Smooth muscle cell (in vitro differentiated cells): Measurements from ENCODE around the gene IMP4. TPM values are rescaled to one million over a fixed set of nuclear protein-coding genes. Genes with fewer than 3 reads are reported as not detected.
A peak's percentile ranks its signal among the peaks of the same experiment; 100 is the strongest.

Experiments used
- DNase-seq: peaks from one replicate; lab custom pipeline; 2025; ENCODE audit not compliant: unreplicated experiment; lab: John Stamatoyannopoulos, UW
- H2AFZ ChIP-seq: fragments of 200-600 bp; sonication (generic); 2 replicates; pipeline ENCODE4 v1.6.0; 2016; ENCODE audit warnings: antibody characterized with exemption, low read depth, mild to moderate bottlenecking
- H3F3A ChIP-seq: fragments of 200-600 bp; sonication (generic); 2 replicates; pipeline ENCODE4 v1.6.0; 2017; ENCODE audit warnings: antibody characterized with exemption, low read depth
- H3K27ac ChIP-seq: fragments of 200-600 bp; sonication (generic); 2 replicates; pipeline ENCODE4 v1.5.1; 2016; ENCODE audit warnings: low read depth, mild to moderate bottlenecking
- H3K27me3 ChIP-seq: fragments of 200-600 bp; sonication (generic); 2 replicates; pipeline ENCODE4 v1.6.1; 2016; ENCODE audit warnings: low read depth, mild to moderate bottlenecking
- H3K36me3 ChIP-seq: fragments of 200-600 bp; sonication (generic); 2 replicates; pipeline ENCODE4 v1.5.1; 2016; ENCODE audit warnings: low read depth
- H3K4me1 ChIP-seq: fragments of 200-600 bp; sonication (generic); 2 replicates; pipeline ENCODE4 v1.5.1; 2016; ENCODE audit warnings: low read depth
- H3K4me2 ChIP-seq: fragments of 200-600 bp; sonication (generic); 2 replicates; pipeline ENCODE4 v1.6.0; 2016; ENCODE audit warnings: mild to moderate bottlenecking
- H3K4me3 ChIP-seq: fragments of 200-600 bp; sonication (generic); 2 replicates; pipeline ENCODE4 v1.5.1; 2016; ENCODE audit warnings: mild to moderate bottlenecking
- H3K79me2 ChIP-seq: fragments of 200-600 bp; sonication (generic); 2 replicates; pipeline ENCODE4 v1.6.0; 2016; ENCODE audit warnings: low read depth, mild to moderate bottlenecking
- H3K9ac ChIP-seq: fragments of 200-600 bp; sonication (generic); 2 replicates; pipeline ENCODE4 v1.6.0; 2016; ENCODE audit warnings: low read depth
- H3K9me3 ChIP-seq: fragments of 200-600 bp; sonication (generic); replicated peaks from 2 replicates; pipeline ENCODE4 v1.5.1; 2016; ENCODE audit warnings: low read depth
- H4K20me1 ChIP-seq: fragments of 200-600 bp; sonication (generic); 2 replicates; pipeline ENCODE4 v1.6.0; 2016; ENCODE audit warnings: low read depth
- CTCF ChIP-seq: fragments of 200-600 bp; sonication (generic); IDR thresholded peaks from 2 replicates; pipeline ENCODE4 v1.5.1; 2017; ENCODE audit warnings: borderline replicate concordance, mild to moderate bottlenecking, antibody characterized with exemption; ENCODE audit not compliant: insufficient read depth, poor library complexity, severe bottlenecking
- whole genome bisulfite sequencing: methylation state at CpG from one replicate; pipeline ENCODE4 v1.1.7; 2016; ENCODE audit warnings: low lambda C conversion rate; 5-methylcytosine and 5-hydroxymethylcytosine counted together
- polyA plus RNA-seq: library from polyadenylated mRNA; unstranded; fragments of >200 nt; fragmentation: Nextera tagmentation; extraction: Ambion mirVana; gene quantifications from 2 replicates; pipeline ENCODE4 v1.2.1, GENCODE V29; 2016
- total RNA-seq: library from RNA; depleted of rRNA; stranded (reverse); fragments of >200 nt; gene quantifications from 2 replicates; pipeline ENCODE4 v1.2.3, GENCODE V29; 2014

The IMP4 gene
- total and polyA plus RNA-seq, 2 experiments from 2014 or later = 59.3 to 75.0 TPM

- no peak for TF ChIP-seq CTCF
- H3K79me2 ChIP-seq = peaks cover 6% of the 10 kb centered on the region
- H3K4me1 ChIP-seq = peaks cover 14% of the 10 kb centered on the region
- no peaks in the 10 kb centered on the region for H3K27me3 ChIP-seq
- no peak overlapping the region for H2AFZ ChIP-seq
- H3F3A ChIP-seq = peaks cover 6% of the 10 kb centered on the region
- H3K4me2 ChIP-seq = no peak overlapping the region
- no peak overlapping the region for H3K9ac ChIP-seq
- no peaks in the 10 kb centered on the region for H3K36me3 ChIP-seq
- no peaks in the 10 kb centered on the region for H3K9me3 ChIP-seq
- H3K4me3 ChIP-seq = no peak overlapping the region
- peaks cover 4% of the 10 kb centered on the region for H4K20me1 ChIP-seq
- no peak for DNase-seq
- H3K27ac ChIP-seq = no peak overlapping the region
- 98% methylated on average over 12 of the region's 12 CpGs for WGBS
Measured at GRCh38 chr2:130338793-130339345, 3.8 kb upstream of the IMP4 start.

- H3K9ac ChIP-seq = no peak overlapping the region
- TF ChIP-seq CTCF = no peak
- peaks cover 11% of the 10 kb centered on the region for H3K79me2 ChIP-seq
- WGBS = 98% methylated on average over 10 of the region's 10 CpGs
- peaks cover 6% of the 10 kb centered on the region for H3F3A ChIP-seq
- no peak overlapping the region for H3K27ac ChIP-seq
- H4K20me1 ChIP-seq = peaks cover 10% of the 10 kb centered on the region
- no peak overlapping the region for H2AFZ ChIP-seq
- H3K4me2 ChIP-seq = no peak overlapping the region
- H3K4me3 ChIP-seq = no peak overlapping the region
- peaks cover 14% of the 10 kb centered on the region for H3K4me1 ChIP-seq
- no peaks in the 10 kb centered on the region for H3K36me3 ChIP-seq
- no peak for DNase-seq
- H3K27me3 ChIP-seq = no peaks in the 10 kb centered on the region
- H3K9me3 ChIP-seq = no peaks in the 10 kb centered on the region
Measured at GRCh38 chr2:130339885-130340745, 2.6 kb upstream of the IMP4 start.

DNA sequence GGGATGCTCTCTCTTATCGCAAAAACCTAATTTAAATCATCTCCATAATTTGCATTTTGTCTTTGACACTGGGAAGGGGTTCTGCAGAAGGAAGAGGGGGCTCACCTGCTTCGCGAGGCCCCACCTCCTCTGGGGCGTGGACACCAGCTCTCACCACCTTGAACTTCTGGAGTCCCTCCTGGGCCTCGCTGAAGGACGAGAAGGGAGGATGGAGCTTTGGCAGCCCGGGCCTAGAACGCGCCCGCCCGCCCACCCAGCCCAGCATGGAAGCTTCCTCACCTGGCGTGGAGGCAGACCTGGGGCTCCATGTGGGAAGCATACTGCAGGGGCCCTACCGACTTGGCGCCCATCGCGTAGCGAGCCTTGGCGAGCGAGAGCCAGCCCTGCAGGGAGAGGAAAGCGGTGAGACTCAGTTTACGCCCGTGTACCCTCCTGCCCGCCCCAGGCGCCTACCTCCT lies 1.1 kb upstream of the IMP4 start:
- peak overlapping the region; percentile 100 for H2AFZ ChIP-seq
- no peak overlapping the region for H3K27ac ChIP-seq
- H3K4me2 ChIP-seq = peak overlapping the region; percentile 93
- H3K4me1 ChIP-seq = peaks cover 14% of the 10 kb centered on the region
- H3K9ac ChIP-seq = no peak overlapping the region
- no peak for TF ChIP-seq CTCF
- peaks cover 10% of the 10 kb centered on the region for H4K20me1 ChIP-seq
- DNase-seq = no peak
- H3K79me2 ChIP-seq = peaks cover 11% of the 10 kb centered on the region
- 5% methylated on average over 14 of the region's 24 CpGs for WGBS
- peak overlapping the region; percentile 74 for H3K4me3 ChIP-seq
- H3K27me3 ChIP-seq = no peaks in the 10 kb centered on the region
- H3K36me3 ChIP-seq = no peaks in the 10 kb centered on the region
- peaks cover 6% of the 10 kb centered on the region for H3F3A ChIP-seq
- no peaks in the 10 kb centered on the region for H3K9me3 ChIP-seq
